Ascending aorta (tissue), 2 donors: ENCODE data around the gene FABP2. TPM values are rescaled to one million over a fixed set of nuclear protein-coding genes. Genes with fewer than 3 reads are reported as not detected.
A peak's percentile ranks its signal among the peaks of the same experiment; 100 is the strongest.
"Not testable (repeated sequence)": the region's sequence is repeated elsewhere in the genome, so short reads cannot be mapped to it uniquely, and the experiment has no call there.

Experiments
- DNase-seq, 2 donors: peaks; one replicate each; pipeline ENCODE4 v3.0.0-alpha.2; 2019; ENCODE audit warnings: low spot score in 2 of 2
- H3K27ac ChIP-seq, 2 donors: fragments of 200-600 bp; sonication (generic); one replicate each; pipeline ENCODE4 v1.5.1; 2016 to 2017; ENCODE audit warnings: mild to moderate bottlenecking in 1 of 2
- H3K27me3 ChIP-seq: fragments of 200-600 bp; sonication (generic); one replicate; pipeline ENCODE4 v1.5.1; 2017
- H3K36me3 ChIP-seq, 2 donors: fragments of 200-600 bp; sonication (generic); one replicate each; pipeline ENCODE4 v1.5.1; 2016
- H3K4me1 ChIP-seq, 2 donors: fragments of 200-600 bp; sonication (generic); one replicate each; pipeline ENCODE4 v1.5.1; 2016 to 2017; ENCODE audit warnings: mild to moderate bottlenecking in 1 of 2
- H3K4me3 ChIP-seq, 2 donors: fragments of 200-600 bp; sonication (generic); one replicate each; pipeline ENCODE4 v1.5.1; 2016 to 2017; ENCODE audit warnings: mild to moderate bottlenecking in 1 of 2
- H3K9me3 ChIP-seq, 2 donors: fragments of 200-600 bp; sonication (generic); one replicate each; pipeline ENCODE4 v1.5.1; 2016
- CTCF ChIP-seq, 3 experiments: fragments of 200-600 bp in 2 of 3; fragments of 450-650 bp in 1 of 3; sonication (generic) in 2 of 3; IDR thresholded peaks; one replicate each; pipeline ENCODE4 v1.5.1; 2016 to 2019; ENCODE audit warnings: antibody characterized with exemption in 3 of 3, mild to moderate bottlenecking in 1 of 3, moderate library complexity in 1 of 3
- intact Hi-C: fragments of 100-400 bp; cut with DNase I; formaldehyde crosslinking; loops from one replicate; pipeline ENCODE4 v1.15.1; 2023
- total RNA-seq: library from RNA; depleted of rRNA; stranded (reverse); fragments of >200 nt; gene quantifications from one replicate; pipeline ENCODE4 v1.1.0, GENCODE V29; 2016

Gene FABP2
- not detected for total RNA-seq

GRCh38 chr4:119321921-119322687, at the start of gene FABP2:
FABP2 (minus strand) TSS chr4:119322138; CDS start chr4:119322102, 36 bp downstream.
- Histone ChIP-seq H3K27ac (no peak within 1 kb of the TSS), H3K4me1 (no peaks in the 10 kb centered on the region), H3K9me3 (no peaks in the 10 kb centered on the region), H3K36me3 (no peaks in the 10 kb centered on the region), H3K4me3 (no peak within 1 kb of the TSS), H3K27me3 (no peaks in the 10 kb centered on the region)
- TF ChIP-seq CTCF (IDR thresholded peaks at IDR 0.05), result no peak
- intact Hi-C loops, result no loop called here
- DNase-seq, result no peak

GRCh38 chr4:119370951-119371683, 49.2 kb upstream of the FABP2 start:
- H3K9me3 ChIP-seq, intact Hi-C loops, H3K27me3 ChIP-seq: not testable (repeated sequence)

DNA sequence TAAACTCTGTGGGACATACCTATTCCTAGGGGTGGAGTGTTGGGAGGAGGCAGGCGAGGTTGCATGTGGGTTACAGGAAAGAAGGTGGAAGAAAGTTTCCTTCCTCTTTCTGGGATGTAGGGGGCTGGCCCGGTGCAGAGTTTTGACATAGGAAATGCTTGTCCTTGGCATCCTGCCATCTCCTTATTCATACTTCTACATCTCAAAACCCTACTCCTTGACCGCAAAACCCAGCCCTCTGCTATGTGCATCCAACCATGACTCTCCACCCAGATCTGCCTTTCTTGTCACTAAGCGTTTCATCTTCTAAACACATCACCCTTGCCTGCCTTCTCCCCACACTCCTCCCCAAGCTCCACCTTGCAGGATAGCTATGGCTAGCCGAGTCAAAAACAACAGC, 48.5 kb upstream of the FABP2 start:
- H3K27ac ChIP-seq, H3K36me3 ChIP-seq, DNase-seq, intact Hi-C loops, H3K4me3 ChIP-seq, H3K9me3 ChIP-seq, H3K27me3 ChIP-seq, H3K4me1 ChIP-seq: not testable (repeated sequence)

More at GRCh38 chr4:119370951-119371683, 49.2 kb upstream of the FABP2 start:
- H3K4me3 ChIP-seq, H3K27ac ChIP-seq, H3K4me1 ChIP-seq, H3K36me3 ChIP-seq, DNase-seq: not testable (repeated sequence)

DNA sequence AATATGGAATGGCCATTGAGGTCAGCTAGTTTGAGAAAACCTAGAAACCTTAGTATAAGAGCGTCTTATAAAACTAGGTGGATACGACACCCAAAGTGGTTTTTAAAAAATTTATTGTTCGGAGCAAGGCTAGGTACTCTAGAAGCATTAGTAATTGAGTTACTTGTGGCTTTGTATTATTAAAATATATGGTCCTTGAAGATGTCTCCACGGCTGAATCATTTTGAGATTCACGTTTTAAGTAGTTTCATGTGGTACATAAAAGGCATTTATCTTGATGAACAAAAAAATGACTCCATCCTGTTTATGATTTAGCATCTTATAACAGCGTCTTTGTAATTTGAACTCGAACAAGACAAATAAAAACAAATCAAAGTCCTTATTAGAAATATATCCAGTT, 44.9 kb upstream of the FABP2 start:
- H3K9me3 ChIP-seq, H3K27me3 ChIP-seq, H3K36me3 ChIP-seq, DNase-seq, H3K4me1 ChIP-seq, intact Hi-C loops, H3K27ac ChIP-seq, H3K4me3 ChIP-seq: not testable (repeated sequence)

DNA sequence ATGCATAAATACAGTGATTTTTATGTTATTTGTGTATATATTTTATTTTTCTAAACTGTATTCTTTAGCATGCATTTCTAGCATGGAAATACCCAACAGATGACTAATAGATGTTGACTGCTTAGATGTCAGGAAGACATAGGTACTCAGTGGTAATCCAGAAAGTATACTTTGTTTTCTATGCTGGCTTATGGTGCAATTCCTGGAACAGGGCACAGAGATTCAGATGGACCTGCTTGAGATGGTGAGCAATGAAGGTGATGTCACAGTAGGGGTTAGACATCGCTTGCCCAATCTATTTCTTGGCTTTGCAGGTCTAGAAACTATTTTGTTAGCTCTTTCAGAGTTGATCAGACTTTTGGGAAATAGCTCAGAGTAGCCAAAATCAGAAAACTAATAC, 42.3 kb upstream of the FABP2 start:
- H3K27me3 ChIP-seq, H3K36me3 ChIP-seq, DNase-seq, intact Hi-C loops, H3K4me1 ChIP-seq, H3K27ac ChIP-seq, H3K4me3 ChIP-seq, H3K9me3 ChIP-seq: not testable (repeated sequence)

DNA sequence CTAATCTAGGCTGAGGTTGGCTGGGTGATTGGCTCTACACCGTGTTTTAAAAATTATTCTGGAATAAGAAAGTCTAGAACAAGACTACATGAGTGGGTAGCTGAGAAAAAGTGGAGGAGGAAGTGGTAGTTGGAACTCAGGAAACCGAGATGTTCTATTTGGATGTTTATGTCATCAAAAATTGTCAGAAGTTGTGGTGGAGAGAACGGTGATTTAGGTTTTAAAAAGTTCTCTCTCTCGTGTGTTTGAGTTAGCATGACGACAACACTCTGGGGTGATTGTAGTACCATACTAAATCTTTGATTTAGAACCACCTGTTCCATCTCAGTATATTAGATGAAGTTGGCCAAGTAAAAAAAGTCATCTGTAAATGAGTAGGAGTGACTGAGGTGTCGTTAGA, 41.4 kb upstream of the FABP2 start:
- H3K4me3 ChIP-seq, H3K27ac ChIP-seq, H3K4me1 ChIP-seq, DNase-seq, H3K27me3 ChIP-seq, intact Hi-C loops, H3K9me3 ChIP-seq, H3K36me3 ChIP-seq: not testable (repeated sequence)

DNA sequence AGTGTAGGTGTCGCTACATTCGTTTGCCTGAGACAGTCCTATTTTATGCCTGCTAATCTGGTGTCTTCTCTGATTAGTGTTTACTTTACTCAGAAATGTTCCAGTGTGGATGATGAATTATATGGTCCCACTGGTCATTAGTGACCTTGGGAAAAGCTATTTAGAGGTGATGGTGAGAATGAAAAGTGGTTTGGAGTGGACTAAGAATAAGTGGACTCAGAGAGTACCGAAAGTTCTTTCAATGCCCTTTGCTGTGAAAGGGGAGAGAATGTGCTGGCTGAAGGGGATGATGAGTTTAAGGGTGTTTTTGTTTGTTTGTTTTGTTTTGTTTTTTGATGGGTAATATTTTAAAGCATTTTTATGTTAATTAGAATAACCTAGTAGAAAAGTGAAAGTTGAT, 40.5 kb upstream of the FABP2 start:
- H3K4me3 ChIP-seq, H3K27ac ChIP-seq, DNase-seq, H3K9me3 ChIP-seq, H3K4me1 ChIP-seq, H3K27me3 ChIP-seq, intact Hi-C loops, H3K36me3 ChIP-seq: not testable (repeated sequence)

- H3K4me3 ChIP-seq, H3K9me3 ChIP-seq, H3K27ac ChIP-seq, DNase-seq, intact Hi-C loops, H3K4me1 ChIP-seq, H3K27me3 ChIP-seq, H3K36me3 ChIP-seq: not testable (repeated sequence)
These were observed 37.9 kb upstream of the FABP2 start for GRCh38 chr4:119359873-119360272.

DNA sequence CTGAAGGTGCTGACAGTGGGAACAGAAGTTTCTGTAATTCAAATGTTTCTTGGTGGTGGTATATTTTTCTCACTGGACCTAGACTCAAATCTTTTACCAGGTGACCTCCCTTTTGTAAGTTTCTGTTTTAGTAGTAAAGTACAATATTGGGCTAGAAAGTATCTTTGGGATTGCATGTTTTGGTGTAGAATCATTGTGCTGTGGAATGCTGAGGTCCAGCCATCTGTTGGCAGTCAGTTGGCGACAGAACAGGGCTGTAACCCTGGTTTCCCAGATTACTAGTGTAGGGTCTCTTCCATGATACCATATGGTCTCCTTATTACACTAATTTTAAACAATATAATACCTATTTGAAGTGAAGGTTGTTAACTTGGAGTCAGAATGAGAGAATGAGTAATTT, 34.9 kb upstream of the FABP2 start:
- H3K4me1 ChIP-seq, H3K36me3 ChIP-seq, DNase-seq, H3K27me3 ChIP-seq, H3K27ac ChIP-seq, intact Hi-C loops, H3K9me3 ChIP-seq, H3K4me3 ChIP-seq: not testable (repeated sequence)

DNA sequence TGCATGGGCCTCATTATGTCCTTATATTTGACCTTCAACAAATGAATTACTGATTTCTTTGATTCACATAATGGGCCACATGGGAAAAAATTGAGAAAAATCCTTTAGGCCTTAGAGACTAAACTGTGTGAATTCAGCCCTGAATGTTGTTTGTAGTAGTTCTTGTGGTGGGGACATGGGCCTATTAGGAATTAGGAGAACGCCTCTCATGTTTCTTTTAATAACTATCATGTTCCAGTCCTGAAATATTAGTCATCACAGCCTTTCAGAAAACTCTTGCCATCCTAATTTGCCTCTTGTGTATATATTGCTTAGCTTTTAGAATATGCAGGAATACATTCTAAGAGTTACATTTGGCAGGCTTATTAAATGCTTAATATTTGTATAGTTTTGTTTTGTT, 34.1 kb upstream of the FABP2 start:
- peak overlapping the region in 1 of 2 donors; percentile 69 for H3K27ac ChIP-seq
- H3K27me3 ChIP-seq, H3K9me3 ChIP-seq, H3K4me3 ChIP-seq, H3K36me3 ChIP-seq, intact Hi-C loops, DNase-seq, H3K4me1 ChIP-seq: not testable (repeated sequence)

DNA sequence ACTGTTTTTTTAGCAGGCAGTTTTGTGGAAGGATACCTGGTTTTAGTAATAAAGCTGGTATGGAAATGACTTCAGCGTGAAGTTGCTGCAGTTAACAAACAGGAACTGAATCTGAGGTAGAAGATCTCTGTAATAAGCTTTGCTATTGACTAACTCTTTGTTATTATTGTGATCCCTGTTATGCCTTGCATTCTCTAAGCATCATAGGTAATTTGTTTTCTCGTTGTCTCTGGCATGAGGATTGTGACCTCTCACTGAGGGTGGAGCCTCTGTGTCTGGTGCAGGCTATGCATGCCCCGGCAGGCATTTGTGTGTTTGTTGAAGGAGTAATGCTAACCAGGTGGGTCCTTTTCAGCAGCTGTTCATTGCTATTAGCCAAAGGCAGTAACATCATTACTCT, 31.4 kb upstream of the FABP2 start:
- not testable (repeated sequence) for H3K27me3 ChIP-seq

GRCh38 chr4:119348169-119348568, 26.2 kb upstream of the FABP2 start:
- DNase-seq, H3K4me3 ChIP-seq, intact Hi-C loops: not testable (repeated sequence)

More for the DNA sequence above, 31.4 kb upstream of the FABP2 start:
- H3K27ac ChIP-seq, H3K4me3 ChIP-seq, H3K9me3 ChIP-seq, intact Hi-C loops, H3K36me3 ChIP-seq, DNase-seq, H3K4me1 ChIP-seq: not testable (repeated sequence)

GRCh38 chr4:119343293-119343692, 21.4 kb upstream of the FABP2 start:
- intact Hi-C loops, H3K27ac ChIP-seq, H3K9me3 ChIP-seq, H3K4me3 ChIP-seq, H3K27me3 ChIP-seq, DNase-seq, H3K36me3 ChIP-seq, H3K4me1 ChIP-seq: not testable (repeated sequence)

More at GRCh38 chr4:119348169-119348568, 26.2 kb upstream of the FABP2 start:
- H3K27ac ChIP-seq, result peak overlapping the region in 1 of 2 donors; percentile 27
- not testable (repeated sequence) for H3K36me3 ChIP-seq, H3K4me1 ChIP-seq, H3K9me3 ChIP-seq, H3K27me3 ChIP-seq
